Germinal center (tissue), 1 donor: ENCODE results near the gene LY6G6F.

ENCODE experiments used
- DNase-seq: peaks from one replicate; pipeline ENCODE4 v3.0.0; 2012; ENCODE audit warnings: mixed read lengths, low spot score

The LY6G6F gene

GRCh38 chr6:31739639-31740396 lies 33.2 kb downstream of the LY6G6F start, which contains the start of gene MSH5:
TSS of gene MSH5 (plus strand) at chr6:31740005. CDS start at chr6:31740467, 462 bp downstream.
- peak; percentile 98 for DNase-seq

- peak; percentile 62 for DNase-seq
These were observed 33.9 kb downstream of the LY6G6F start for GRCh38 chr6:31740397-31741223.

GRCh38 chr6:31741815-31742214 lies 35.1 kb downstream of the LY6G6F start:
- no peak for DNase-seq

DNA sequence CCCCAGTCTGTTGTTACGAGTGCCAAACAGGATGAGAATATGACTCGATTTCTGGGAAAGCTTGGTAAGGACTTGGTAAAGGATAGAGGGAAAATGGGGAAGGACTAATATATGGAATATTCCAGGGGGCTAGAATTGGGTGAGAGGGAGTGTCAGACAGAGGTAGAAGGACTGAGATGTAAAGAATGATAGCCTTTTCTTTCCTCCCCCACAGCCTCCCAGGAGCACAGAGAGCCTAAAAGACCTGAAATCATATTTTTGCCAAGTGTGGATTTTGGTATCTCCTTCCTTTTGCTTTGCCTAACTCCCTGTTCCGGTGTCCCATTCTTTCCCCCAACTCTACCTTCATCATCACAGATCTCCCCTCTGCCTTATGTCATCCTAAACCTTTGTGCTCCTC lies 36.2 kb downstream of the LY6G6F start:
- no peak for DNase-seq

DNA sequence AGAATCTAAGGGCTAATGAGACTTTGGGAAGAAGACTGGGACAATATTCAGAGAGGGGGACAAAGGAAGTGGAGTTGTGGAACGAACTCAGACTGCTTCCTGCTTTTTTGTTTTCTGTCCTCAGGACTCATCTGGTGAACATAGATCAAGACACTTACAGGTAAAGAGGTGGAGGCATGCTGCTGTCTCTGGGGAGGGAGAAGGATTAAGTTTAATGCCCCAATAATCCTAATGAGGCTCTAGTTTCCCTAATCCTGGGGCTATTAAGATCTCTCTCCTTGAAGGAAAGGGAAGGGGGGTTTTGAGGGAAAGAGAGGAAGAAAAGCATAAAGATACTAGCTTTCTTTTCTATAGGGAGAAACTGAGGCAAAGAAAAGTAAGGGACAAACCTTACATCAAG lies 37.8 kb downstream of the LY6G6F start:
- no peak for DNase-seq

GRCh38 chr6:31749301-31750036 lies 42.8 kb downstream of the LY6G6F start:
- DNase-seq: no peak

GRCh38 chr6:31750411-31751022 lies 43.9 kb downstream of the LY6G6F start:
- DNase-seq: no peak

- no peak for DNase-seq
These were observed 46.2 kb downstream of the LY6G6F start for GRCh38 chr6:31752739-31753319.

DNA sequence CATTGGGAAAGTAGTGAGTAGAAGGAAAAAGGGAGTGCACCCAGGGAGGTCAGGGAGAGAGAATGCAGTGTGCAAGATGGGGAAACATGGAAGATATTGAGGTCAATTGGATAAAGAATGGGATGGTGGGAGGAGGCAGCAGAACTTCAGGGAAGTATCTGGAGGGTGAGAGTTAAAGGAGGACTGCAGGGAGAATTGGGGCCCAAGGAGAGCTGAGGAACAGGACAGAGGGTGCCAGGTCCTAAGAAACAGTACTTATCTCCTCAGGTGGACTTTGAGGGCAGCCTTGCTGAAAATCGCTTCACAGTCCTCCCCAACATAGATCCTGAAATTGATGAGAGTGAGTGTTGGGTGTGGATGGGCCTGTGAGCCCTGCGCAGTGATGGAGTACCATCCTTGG lies 51.6 kb downstream of the LY6G6F start:
- DNase-seq: no peak
